SK-N-SH (cell line): ENCODE measurements around the gene SETD4.

Source experiments
- CHD2 ChIP-seq: fragments of 150-350 bp; IDR thresholded peaks from 2 replicates; pipeline ENCODE4 v1.6.1; 2018; ENCODE audit warnings: low read length; ENCODE audit not compliant: partially characterized antibody
- EZH2phosphoT487 ChIP-seq: fragments of 200-600 bp; sonication (generic); IDR thresholded peaks from 2 replicates; pipeline ENCODE4 v1.6.1; 2017; ENCODE audit warnings: low read depth, mixed run types, mild to moderate bottlenecking, antibody characterized with exemption, moderate library complexity, borderline replicate concordance
- NFIC ChIP-seq: IDR thresholded peaks from 2 replicates; pipeline ENCODE4 v1.4.0; 2012; ENCODE audit warnings: borderline replicate concordance
- POLR2AphosphoS5 ChIP-seq: IDR thresholded peaks from 2 replicates; pipeline ENCODE4 v1.6.1; 2012; ENCODE audit warnings: low read depth, low read length
- RAD21 ChIP-seq: IDR thresholded peaks from 2 replicates; pipeline ENCODE4 v1.6.1; 2012; ENCODE audit warnings: mild to moderate bottlenecking, low read length
- SMC3 ChIP-seq: IDR thresholded peaks from 2 replicates; pipeline ENCODE4 v1.6.1; 2012; ENCODE audit warnings: low read depth, low read length, improper control_type of control experiment
- TCF12 ChIP-seq: IDR thresholded peaks from 2 replicates; pipeline ENCODE4 v1.4.0; 2012
- TF ChIP-seq, protein P1 (sequence below): fragments of 200-600 bp; sonication (generic); IDR thresholded peaks from 2 replicates; pipeline ENCODE4 v1.6.1; 2017; ENCODE audit warnings: antibody characterized with exemption, mild to moderate bottlenecking, moderate library complexity
- TF ChIP-seq, protein P2 (sequence below): IDR thresholded peaks from 2 replicates; pipeline ENCODE4 v1.4.0; 2012; ENCODE audit warnings: low read depth

DNA sequence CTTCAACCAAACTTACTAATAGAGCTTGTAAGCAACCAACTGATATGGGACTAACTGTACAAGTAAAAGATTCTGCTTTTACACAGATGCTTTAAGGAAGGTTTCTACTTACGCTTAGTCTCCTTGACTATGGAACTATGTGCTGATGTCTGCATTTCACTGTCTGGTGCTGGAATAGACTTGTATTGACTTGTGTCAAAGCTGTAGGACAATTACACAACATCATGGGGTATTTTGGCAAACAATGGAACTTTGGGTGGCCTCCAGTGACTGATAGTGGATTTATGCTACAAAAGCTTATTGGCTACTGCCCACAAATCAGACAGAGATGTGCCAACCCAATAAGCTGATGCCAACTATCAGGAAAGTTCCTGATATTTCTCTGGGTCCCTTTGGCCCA lies 20.1 kb upstream of the SETD4 start:
- no peak for TF ChIP-seq EZH2phosphoT487
- TF ChIP-seq CHD2: no peak
- no peak for TF ChIP-seq TCF12
- TF ChIP-seq, protein P1, sequence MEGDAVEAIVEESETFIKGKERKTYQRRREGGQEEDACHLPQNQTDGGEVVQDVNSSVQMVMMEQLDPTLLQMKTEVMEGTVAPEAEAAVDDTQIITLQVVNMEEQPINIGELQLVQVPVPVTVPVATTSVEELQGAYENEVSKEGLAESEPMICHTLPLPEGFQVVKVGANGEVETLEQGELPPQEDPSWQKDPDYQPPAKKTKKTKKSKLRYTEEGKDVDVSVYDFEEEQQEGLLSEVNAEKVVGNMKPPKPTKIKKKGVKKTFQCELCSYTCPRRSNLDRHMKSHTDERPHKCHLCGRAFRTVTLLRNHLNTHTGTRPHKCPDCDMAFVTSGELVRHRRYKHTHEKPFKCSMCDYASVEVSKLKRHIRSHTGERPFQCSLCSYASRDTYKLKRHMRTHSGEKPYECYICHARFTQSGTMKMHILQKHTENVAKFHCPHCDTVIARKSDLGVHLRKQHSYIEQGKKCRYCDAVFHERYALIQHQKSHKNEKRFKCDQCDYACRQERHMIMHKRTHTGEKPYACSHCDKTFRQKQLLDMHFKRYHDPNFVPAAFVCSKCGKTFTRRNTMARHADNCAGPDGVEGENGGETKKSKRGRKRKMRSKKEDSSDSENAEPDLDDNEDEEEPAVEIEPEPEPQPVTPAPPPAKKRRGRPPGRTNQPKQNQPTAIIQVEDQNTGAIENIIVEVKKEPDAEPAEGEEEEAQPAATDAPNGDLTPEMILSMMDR: no peak
- no peak for TF ChIP-seq POLR2AphosphoS5
- TF ChIP-seq NFIC: no peak
- no peak for TF ChIP-seq RAD21
- TF ChIP-seq, protein P2, sequence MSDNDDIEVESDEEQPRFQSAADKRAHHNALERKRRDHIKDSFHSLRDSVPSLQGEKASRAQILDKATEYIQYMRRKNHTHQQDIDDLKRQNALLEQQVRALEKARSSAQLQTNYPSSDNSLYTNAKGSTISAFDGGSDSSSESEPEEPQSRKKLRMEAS: no peak
- no peak for TF ChIP-seq SMC3
